Putamen (tissue), 1 donor: Measurements from ENCODE around the gene DOCK2.

Experiments
- DNase-seq: peaks from one replicate; pipeline ENCODE4 v3.0.0-alpha.2; 2016; ENCODE audit warnings: low spot score

The DOCK2 gene

DNA sequence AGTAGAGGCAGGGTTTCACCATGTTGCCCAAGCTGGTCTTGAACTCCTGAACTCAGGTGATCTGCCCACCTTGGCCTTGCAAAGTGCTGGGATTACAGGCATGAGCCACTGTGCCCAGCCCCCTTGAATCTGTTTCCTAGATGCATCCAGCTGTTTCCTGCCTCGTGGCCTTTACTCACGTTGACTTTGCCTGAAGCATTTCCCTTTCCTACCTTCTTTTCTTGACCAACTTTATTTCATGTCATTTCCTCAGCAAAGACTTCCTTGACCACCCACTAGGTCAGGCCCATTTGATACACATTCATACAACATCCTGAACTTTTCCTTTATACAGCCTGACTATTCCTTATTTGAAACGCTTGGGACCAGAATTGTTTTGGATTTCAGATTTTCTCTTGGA is 51.0 kb downstream of the DOCK2 start:
- no peak for DNase-seq

DNA sequence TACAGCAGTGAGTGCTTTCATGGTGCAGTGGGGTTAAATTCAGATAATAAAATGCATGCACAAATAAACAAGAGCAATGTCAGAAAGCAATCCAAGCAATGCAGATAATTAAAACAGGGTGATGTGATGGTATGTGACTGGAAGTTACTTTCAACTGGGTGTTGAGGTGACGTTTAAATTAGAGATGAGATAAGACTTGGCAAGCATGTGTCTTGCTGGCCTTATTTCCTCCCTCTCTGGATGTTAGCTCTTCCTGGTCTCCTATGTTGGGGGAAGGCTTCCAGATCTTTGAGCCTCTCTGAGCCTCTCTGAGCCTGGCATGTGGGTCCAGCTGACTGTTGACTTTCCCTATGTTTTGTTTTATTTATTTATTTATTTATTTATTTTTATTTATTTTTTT is 54.4 kb downstream of the DOCK2 start:
- no peak for DNase-seq

- no peak for DNase-seq
These were observed 57.1 kb downstream of the DOCK2 start for GRCh38 chr5:169694091-169694625.

GRCh38 chr5:169695025-169695625 is 58.0 kb downstream of the DOCK2 start:
- no peak for DNase-seq

- DNase-seq, result no peak
These were observed 58.9 kb downstream of the DOCK2 start for GRCh38 chr5:169695919-169696490.

GRCh38 chr5:169696621-169697510 is 59.8 kb downstream of the DOCK2 start:
- no peak for DNase-seq

DNA sequence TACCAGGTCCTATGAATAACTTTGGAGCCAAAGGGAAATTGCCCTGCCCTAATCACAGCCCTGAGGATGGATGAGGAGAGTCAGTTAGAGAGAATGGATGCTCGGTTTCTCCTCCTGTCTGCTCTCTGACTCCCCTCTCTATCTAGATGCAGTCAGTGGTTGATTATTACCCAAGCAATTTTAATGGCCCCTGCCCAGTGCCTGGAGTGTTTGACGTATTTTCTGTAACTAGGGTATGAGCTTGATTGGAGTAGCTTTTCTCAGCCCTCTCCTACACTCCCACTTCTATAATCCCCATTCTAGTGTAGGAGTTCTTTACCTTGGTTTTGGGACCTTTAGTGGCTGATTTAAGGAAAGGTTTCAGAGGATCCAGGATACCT is 60.4 kb downstream of the DOCK2 start:
- no peak for DNase-seq

GRCh38 chr5:169697976-169698375 is 60.9 kb downstream of the DOCK2 start:
- DNase-seq, result no peak

GRCh38 chr5:169700611-169701010 is 63.5 kb downstream of the DOCK2 start:
- DNase-seq, result no peak

DNA sequence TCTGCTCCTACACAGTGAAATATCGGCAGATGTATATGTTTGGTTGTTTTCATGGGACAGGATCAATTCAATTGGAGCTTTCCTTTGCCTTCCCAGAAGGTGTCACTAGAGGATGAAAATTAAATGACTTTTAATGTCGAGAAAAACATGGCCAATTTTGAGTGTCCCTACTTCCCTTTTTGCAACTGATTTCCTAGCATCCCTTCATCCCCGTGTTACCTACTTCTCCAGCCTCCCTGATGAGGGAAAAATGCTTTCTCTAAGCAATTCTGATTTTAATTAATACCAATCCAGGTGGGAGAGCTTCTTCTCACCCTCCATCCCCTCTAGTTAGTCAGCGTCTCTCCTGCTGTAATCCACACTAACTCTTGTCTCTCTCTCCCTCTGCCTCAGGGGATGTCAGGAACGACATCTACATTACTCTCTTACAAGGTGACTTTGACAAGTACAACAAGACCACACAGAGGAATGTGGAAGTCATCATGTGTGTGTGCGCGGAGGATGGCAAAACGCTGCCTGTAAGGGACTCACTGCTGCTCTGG is 64.9 kb downstream of the DOCK2 start:
- DNase-seq, result peak; percentile 33

GRCh38 chr5:169702693-169703481 is 65.8 kb downstream of the DOCK2 start:
- no peak for DNase-seq

DNA sequence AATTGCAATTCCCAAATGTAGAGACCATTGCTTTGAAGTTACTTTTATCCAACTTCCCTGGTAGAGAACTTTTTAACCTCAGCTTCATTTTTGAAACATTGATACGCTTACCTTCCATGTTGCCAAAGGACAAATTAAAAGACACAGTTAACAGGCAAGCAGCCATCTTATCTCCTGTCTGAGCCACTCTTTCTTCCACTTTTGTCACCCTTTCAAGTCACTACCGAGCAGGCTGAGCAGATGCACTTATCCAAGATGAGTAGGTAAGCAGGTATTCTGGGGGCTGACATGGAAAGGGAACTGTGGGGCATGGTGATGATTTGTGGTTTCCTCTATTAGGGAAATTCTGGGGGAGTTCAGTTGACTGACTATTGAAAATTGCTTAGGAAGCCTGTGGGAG is 66.7 kb downstream of the DOCK2 start:
- no peak for DNase-seq

GRCh38 chr5:169705322-169705721 is 68.2 kb downstream of the DOCK2 start:
- no peak for DNase-seq

DNA sequence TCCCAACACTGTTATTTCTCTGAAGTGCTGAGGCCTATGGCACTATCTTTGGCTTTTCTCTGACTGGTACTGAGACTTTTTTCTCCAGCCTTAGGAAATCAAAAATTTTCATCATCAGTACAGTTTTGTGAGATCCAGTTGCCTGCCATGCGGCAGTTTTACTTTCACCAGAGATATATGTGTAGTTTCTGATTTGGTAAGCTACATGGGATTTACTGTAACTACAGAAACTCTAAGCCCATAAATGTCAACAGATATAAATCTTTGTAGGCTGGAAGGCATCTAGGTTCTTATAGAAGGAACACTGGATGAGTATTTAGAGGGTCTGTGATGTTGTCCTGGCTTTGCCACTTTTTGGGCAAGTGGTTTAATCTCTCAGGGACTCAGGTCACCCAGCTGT is 69.0 kb downstream of the DOCK2 start:
- DNase-seq, result no peak

GRCh38 chr5:169706758-169707450 is 69.8 kb downstream of the DOCK2 start:
- DNase-seq, result no peak

DNA sequence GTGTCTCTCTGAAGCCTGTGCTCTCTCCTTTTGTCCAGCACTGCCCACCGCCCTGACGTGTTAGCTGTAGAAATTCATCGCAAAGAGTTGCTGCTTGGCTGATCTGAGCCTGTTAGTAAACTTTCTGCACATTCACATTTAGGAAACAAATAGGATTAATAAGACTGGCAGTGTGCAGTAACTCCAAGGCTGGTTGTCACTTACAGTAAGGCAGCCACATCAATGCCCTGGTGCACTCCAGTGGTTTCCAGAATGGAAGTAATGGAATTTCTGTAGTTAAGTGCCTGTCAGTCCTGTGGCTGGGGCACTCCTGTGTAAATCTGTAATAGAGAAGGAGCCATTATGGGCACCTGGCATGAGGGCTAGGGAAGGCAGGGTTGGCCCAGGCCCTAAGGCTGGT is 70.6 kb downstream of the DOCK2 start:
- DNase-seq, result no peak

- peak; percentile 34 for DNase-seq
These were observed 73.6 kb downstream of the DOCK2 start for GRCh38 chr5:169710675-169711074.

DNA sequence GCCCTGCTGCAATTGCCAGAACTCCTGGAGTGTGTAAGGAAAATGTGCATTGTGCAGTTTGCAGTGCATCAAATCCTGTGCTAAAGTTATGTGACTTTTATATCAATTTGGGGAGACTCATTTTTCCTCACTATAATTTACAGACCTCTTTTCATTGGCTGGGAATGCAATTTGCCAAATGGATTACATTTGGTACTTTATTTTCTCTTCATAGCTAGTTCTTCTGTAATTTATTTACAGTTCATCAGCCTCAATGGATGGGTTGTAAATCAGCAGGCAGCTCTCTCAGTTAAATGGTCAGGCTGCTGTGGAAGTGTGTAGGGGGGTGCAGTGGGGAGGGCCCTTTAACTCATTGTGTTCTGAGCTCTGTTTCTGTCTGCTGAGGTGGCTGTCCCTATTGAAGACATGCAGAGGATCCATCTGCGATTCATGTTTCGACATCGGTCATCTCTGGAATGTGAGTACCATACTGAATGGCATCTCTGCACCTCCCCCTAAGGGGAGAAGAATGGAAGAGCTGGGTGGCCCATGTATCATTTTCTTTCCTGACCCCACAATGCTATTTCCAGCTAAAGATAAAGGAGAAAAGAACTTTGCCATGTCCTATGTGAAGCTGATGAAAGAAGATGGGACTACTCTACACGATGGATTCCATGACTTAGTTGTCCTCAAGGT is 74.6 kb downstream of the DOCK2 start:
- DNase-seq, result no peak

GRCh38 chr5:169712428-169712827 is 75.4 kb downstream of the DOCK2 start:
- DNase-seq, result no peak

DNA sequence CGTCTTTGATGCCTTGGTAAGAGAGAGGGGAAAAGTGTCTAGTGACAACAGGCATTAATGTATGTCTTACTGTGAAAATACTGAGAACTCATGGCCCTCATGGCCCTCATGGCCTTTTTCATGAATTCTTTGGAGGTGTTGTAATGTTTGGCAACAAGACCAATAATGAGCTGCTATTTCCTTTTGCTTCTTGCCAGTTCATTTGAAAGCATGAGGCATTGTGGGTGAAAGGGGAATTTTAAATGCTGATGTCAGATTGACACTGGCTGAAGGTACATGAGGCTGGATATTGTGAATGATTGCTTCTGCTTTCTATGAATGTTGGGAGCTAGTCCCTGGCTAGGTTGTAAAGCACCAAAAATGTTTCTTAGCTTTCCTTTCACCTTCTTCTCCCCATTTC is 79.2 kb downstream of the DOCK2 start:
- no peak for DNase-seq

DNA sequence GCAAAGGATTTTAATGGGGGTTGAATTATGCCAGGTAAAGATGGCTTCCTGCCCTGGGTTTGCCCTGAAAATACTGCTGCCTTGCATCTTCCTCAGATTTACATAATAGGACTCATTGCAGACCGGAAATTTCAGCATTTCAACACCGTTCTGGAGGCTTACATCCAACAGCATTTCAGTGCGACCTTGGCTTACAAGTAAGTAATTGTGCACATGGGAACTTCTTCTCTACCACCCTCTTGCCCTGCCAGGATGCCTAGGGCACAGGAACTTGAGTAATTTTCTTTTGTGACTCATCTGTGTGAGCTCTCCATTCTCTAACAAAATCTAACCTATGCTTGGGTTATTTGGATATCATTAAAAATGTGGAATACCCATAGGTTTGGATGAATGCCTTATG is 80.2 kb downstream of the DOCK2 start:
- no peak for DNase-seq
